Muscle of leg (tissue), 11 donors: Measurements from ENCODE around the gene PLBD1. TPM values are rescaled to one million over a fixed set of nuclear protein-coding genes. Genes with fewer than 3 reads are reported as not detected.

Experiments used
- DNase-seq: peaks from one replicate; pipeline ENCODE4 v3.0.0; 2013
- H3K27ac ChIP-seq: one replicate; pipeline ENCODE4 v1.5.1; 2013; ENCODE audit warnings: mild to moderate bottlenecking, low read length, control low read depth
- H3K27me3 ChIP-seq: one replicate; pipeline ENCODE4 v1.6.1; 2013; ENCODE audit warnings: low read length; ENCODE audit not compliant: control insufficient read depth, insufficient read depth
- H3K36me3 ChIP-seq: one replicate; pipeline ENCODE4 v1.6.1; 2013; ENCODE audit warnings: low read length; ENCODE audit not compliant: control insufficient read depth, insufficient read depth
- H3K4me1 ChIP-seq: one replicate; pipeline ENCODE4 v1.6.1; 2013; ENCODE audit warnings: low read length; ENCODE audit not compliant: control insufficient read depth, insufficient read depth
- H3K4me3 ChIP-seq: one replicate; pipeline ENCODE4 v1.5.1; 2013; ENCODE audit warnings: low read length, control low read depth
- H3K9me3 ChIP-seq: replicated peaks from 2 replicates; pipeline ENCODE4 v1.6.1; 2013; ENCODE audit warnings: low read depth, low read length; ENCODE audit not compliant: control insufficient read depth
- WGBS: methylation state at CpG from one replicate; pipeline ENCODE4 v1.1.5; 2013; ENCODE audit warnings: missing lambda C conversion rate; ENCODE audit not compliant: insufficient coverage; 5-methylcytosine and 5-hydroxymethylcytosine counted together
- polyA plus RNA-seq, 8 donors: library from polyadenylated mRNA; unstranded; fragments of 120-200 nt; gene quantifications; one replicate each; pipeline versions ENCODE4 v1.2.1 to v1.2.3, GENCODE V29; 2013; ENCODE audit warnings: inconsistent platforms in 1 of 8, low replicate concordance in 1 of 8; ENCODE audit not compliant: insufficient read length in 8 of 8, insufficient read depth in 1 of 8
- total RNA-seq: library from RNA; stranded (reverse); fragments of 120-200 nt; gene quantifications from one replicate; pipeline ENCODE4 v1.2.4, GENCODE V29; 2013

Gene PLBD1
- total and polyA plus RNA-seq, 9 donors: 16.0 to 27.2 (median 23.2) TPM

DNA sequence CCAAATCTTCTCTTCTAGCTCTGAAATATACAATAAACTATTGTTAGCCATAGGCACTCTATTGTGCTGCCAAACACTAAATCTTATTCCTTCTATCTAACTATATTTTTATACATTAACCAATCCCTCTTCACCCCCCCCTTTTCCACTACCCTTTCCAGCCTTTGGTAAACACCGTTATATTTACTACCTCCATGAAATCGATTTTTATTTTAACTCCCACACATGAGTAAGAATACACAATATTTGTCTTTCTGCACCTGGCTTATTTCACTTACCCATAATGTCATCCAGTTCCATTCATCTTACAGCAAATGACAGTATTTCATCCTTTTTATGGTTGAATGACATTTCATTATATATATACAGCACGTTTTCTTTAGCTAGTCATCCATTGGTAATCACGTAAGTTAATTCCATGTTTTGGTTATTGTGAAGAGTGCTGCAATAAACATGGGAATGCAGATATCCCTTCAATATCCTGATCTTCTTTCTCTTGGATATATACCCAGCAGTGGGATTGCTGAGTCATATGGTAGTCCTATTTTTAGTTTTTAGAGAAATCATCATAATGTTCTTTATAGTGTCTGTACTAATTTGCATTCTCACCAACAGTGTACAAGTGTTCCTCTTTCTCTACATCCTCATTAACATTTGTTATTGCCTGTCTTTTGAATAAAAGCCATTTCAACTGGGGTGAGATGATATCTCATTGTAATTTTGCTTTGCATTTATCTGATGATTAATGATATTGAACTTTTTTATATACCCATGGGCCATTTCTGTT lies 34.2 kb upstream of the PLBD1 start:
- Histone ChIP-seq H3K4me3 (no peak overlapping the region), H3K27ac (no peak overlapping the region), H3K36me3 (no peaks in the 10 kb centered on the region), H3K9me3 (peaks cover 14% of the 10 kb centered on the region), H3K4me1 (no peaks in the 10 kb centered on the region), H3K27me3 (no peaks in the 10 kb centered on the region)
- no peak for DNase-seq
- WGBS: 83% methylated on average over 2 of the region's 4 CpGs

DNA sequence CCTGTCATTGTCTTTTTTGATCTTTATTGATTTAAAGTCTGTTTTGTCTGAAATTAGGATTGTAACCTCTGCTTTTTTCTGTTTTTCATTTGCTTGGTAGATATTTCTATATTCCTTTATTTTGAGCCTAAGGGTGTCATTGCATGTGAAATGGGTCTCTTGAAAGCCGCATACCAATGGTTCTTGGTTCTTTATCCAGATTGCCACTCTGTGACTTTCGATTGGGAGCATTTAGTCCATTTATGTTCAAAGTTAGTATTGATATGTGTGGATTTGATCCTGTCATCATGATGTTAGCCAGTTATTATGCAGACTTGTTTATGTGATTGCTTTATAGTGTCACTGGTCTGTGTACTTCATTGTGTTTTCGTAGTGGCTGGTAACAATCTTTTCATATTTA lies 29.8 kb upstream of the PLBD1 start:
- Histone ChIP-seq H3K9me3 (peaks cover 7% of the 10 kb centered on the region), H3K27me3 (no peaks in the 10 kb centered on the region), H3K27ac (no peak overlapping the region), H3K4me3 (no peak overlapping the region), H3K36me3 (no peaks in the 10 kb centered on the region), H3K4me1 (no peaks in the 10 kb centered on the region)
- 60% methylated on average over 2 of the region's 3 CpGs for WGBS
- no peak for DNase-seq

DNA sequence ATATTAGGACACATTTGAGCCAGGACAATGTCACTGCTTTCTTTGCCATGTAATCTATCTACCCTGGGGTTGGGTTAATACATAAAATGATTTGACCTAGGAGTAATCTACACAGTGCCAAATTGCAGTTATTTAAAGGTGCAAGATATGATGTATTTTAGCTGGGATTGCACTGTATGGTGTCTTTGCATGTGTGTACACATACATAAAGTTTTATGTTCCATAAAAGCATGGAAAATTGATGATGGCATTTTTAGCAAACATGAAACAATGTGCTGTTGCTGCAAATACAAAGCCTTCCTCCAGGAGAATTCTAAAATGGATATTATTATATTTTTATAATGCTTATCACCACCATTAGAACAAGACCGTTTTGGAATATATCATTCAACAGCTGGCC lies 24.0 kb upstream of the PLBD1 start:
- H3K4me3 ChIP-seq: no peak overlapping the region
- no peaks in the 10 kb centered on the region for H3K27me3 ChIP-seq
- no peaks in the 10 kb centered on the region for H3K36me3 ChIP-seq
- peaks cover 3% of the 10 kb centered on the region for H3K9me3 ChIP-seq
- no peak overlapping the region for H3K27ac ChIP-seq
- no CpG with 5 or more reads among the region's 1 CpG for WGBS
- H3K4me1 ChIP-seq: no peaks in the 10 kb centered on the region
- DNase-seq: no peak

DNA sequence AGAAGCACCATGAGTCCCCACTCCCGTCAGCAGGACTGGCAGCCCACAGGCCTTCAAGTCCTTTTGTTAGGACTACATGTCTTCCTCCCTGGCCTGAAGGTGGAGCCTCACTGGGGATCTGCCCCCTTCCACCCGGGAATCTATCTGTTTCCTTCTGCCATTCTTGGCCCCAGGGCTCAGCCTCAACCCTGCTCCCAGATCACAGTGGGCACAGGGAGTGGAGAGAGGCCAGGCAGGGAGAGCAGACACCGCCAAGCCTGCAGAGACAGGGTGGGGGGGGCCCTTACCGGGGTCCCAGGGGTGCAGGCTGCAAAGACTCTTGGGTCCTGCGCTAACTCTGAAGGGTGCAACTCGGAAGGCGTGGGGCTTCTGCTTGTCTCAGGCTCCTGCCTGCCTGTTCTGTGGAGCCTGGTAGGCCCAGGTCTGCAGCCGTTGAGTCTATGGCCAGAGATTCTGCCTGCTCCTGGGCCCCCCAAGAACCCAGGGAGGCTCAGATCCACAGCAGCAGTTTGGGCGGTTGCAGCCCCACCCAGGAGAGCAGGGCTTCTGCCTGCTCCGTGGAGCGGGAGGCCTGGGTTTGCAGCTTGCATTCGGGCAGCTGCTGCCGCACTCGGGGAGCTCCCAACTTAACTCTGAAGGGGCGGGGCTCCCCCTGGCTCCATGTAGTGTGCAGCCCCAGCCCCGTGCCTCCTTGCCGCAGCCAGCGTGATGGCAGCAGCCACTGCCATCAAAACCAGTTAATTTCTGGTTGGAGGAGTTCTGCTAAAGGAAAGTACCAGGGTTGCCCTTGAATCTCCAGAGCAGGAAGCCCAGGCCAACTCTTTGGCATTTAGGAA lies 21.7 kb upstream of the PLBD1 start:
- Histone ChIP-seq H3K9me3 (no peaks in the 10 kb centered on the region), H3K36me3 (no peaks in the 10 kb centered on the region), H3K27ac (no peak overlapping the region), H3K27me3 (no peaks in the 10 kb centered on the region), H3K4me3 (no peak overlapping the region), H3K4me1 (no peaks in the 10 kb centered on the region)
- WGBS: 84% methylated on average over 15 of the region's 18 CpGs
- DNase-seq: no peak

DNA sequence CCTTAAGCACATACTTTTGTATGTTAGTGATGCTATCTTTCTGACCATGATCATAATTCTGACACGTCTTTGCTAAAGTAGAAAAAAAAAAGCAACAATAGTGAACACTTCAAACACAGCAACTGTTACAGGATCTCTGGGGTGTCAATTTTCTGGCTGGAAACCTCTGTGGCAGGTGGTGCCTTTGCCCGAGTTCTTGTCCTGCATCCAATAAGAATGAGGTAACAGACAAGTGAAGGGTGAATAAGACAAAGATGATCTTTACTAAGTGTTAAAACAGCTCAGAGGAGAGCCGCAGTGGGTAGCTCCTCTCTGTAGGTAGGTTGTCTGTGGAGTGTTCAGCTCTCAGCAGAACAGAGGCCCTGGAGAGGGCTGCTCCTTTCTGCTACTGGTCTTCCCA lies 20.9 kb upstream of the PLBD1 start:
- no peaks in the 10 kb centered on the region for H3K27me3 ChIP-seq
- no peaks in the 10 kb centered on the region for H3K4me1 ChIP-seq
- no peak for DNase-seq
- no peak overlapping the region for H3K4me3 ChIP-seq
- no peak overlapping the region for H3K27ac ChIP-seq
- no CpG with 5 or more reads among the region's 3 CpGs for WGBS
- H3K36me3 ChIP-seq: no peaks in the 10 kb centered on the region
- H3K9me3 ChIP-seq: no peaks in the 10 kb centered on the region

DNA sequence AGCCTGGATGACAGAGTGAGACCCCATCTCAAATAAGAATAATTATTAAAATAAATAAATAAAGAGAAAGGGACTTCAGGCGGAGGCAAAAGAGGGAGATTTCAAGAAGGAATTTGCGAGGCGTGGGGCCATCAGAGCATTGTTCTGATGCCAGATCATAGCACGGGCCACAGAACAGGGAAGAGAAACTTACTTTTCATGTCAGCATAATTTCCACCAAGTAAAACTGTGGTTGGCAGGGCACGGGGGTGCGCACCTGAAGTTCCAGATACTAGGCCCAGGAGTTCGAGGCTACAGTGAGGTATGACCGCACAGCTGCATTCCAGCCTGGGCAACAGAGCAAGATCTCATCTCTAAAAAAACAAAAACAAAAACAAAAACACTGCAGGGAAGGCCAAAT lies 11.0 kb upstream of the PLBD1 start:
- WGBS: 100% methylated on average over 2 of the region's 8 CpGs
- H3K27me3 ChIP-seq: no peaks in the 10 kb centered on the region
- no peak overlapping the region for H3K4me3 ChIP-seq
- H3K27ac ChIP-seq: no peak overlapping the region
- no peaks in the 10 kb centered on the region for H3K36me3 ChIP-seq
- H3K4me1 ChIP-seq: no peaks in the 10 kb centered on the region
- no peaks in the 10 kb centered on the region for H3K9me3 ChIP-seq
- DNase-seq: no peak

DNA sequence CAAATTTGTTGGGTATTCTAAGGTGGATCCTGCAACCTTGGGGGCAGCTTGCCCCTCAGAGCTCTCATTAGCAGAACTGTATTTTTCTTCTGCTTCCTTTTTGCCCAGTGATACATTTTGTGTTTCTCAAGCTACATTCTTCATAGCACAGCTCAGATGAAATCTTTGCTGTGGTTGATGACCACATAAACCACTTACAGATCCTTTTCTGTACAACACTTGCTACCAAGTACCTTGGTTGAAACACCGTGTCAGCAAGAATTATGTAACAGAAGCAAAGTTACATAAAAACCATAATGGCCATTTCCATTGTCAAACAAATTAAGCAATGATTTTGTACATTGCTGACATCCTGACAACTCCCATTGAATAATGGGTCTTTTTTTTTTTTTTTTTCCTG lies 9.7 kb upstream of the PLBD1 start:
- H3K27ac ChIP-seq: no peak overlapping the region
- 100% methylated on average over 1 of the region's 1 CpG for WGBS
- H3K4me3 ChIP-seq: no peak overlapping the region
- no peak for DNase-seq
- H3K36me3 ChIP-seq: no peaks in the 10 kb centered on the region
- H3K27me3 ChIP-seq: no peaks in the 10 kb centered on the region
- no peaks in the 10 kb centered on the region for H3K9me3 ChIP-seq
- H3K4me1 ChIP-seq: no peaks in the 10 kb centered on the region

DNA sequence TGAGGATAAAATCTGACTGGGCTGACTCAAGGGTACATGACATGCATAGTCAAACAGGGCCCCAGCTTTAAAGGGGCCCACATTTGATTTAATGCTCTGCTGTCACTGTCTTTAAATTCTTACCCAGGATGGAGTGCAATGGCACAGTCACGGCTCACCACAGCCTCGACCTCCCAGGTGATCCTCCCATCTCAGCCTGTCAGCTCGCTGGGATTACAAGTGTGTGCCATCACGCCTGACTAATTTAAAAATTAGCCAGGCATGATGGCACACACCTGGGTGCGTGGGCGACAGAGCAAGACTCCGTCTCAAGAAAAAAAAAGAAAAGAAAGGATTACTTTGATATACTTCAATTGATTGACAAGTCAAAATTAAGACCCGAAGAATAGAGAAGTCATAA lies 9.2 kb upstream of the PLBD1 start:
- H3K4me1 ChIP-seq: no peaks in the 10 kb centered on the region

DNA sequence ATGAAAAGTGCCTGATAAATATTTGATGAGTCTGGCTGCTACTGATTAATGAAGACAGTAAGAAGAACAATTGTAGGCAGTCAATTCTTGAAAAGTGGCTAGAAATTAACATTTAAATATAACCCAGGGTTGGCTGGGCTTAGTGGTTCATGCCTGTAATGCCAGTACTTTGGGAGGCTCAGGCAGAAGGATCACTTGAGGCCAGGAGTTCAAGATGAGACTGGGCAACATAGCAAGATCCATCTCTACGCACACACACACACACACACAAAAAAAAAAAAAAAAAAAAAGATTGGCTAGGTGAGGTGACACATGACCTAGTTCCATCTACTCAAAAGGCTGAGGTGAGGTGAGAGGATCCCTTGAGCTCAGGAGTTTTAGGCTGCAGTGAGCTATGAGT lies 7.9 kb upstream of the PLBD1 start:
- H3K27me3 ChIP-seq: no peaks in the 10 kb centered on the region
- H3K27ac ChIP-seq: no peak overlapping the region
- H3K36me3 ChIP-seq: no peaks in the 10 kb centered on the region
- no CpG with 5 or more reads among the region's 1 CpG for WGBS
- H3K4me1 ChIP-seq: no peaks in the 10 kb centered on the region
- no peak overlapping the region for H3K4me3 ChIP-seq
- no peaks in the 10 kb centered on the region for H3K9me3 ChIP-seq
- no peak for DNase-seq

More for the DNA sequence above, 9.2 kb upstream of the PLBD1 start:
- Histone ChIP-seq H3K27ac (no peak overlapping the region), H3K9me3 (no peaks in the 10 kb centered on the region), H3K27me3 (no peaks in the 10 kb centered on the region), H3K36me3 (no peaks in the 10 kb centered on the region), H3K4me3 (no peak overlapping the region)
- 70% methylated on average over 2 of the region's 8 CpGs for WGBS
- no peak for DNase-seq

DNA sequence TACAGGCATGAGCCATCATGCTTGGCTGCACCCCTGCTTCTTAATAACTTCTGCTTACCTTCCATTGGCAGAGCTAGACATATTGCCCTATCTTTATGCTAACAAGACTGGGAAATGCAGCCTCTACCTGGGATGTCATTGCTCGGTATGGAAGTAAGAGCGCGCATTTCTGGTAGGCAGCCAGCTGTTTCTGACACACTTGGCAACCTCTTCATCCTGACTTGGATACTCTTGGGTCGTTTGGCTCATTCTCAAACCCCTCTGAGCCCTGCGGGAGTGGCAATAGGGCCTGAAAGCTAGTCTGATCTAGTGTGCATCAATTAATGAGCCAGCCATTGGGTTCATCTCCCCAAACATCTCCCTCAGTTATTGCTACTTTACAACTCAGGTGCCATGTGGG lies 5.4 kb upstream of the PLBD1 start:
- Histone ChIP-seq H3K9me3 (no peaks in the 10 kb centered on the region), H3K4me1 (peaks cover 3% of the 10 kb centered on the region), H3K27me3 (no peaks in the 10 kb centered on the region), H3K4me3 (no peak overlapping the region), H3K27ac (no peak overlapping the region), H3K36me3 (no peaks in the 10 kb centered on the region)
- 88% methylated on average over 3 of the region's 5 CpGs for WGBS
- no peak for DNase-seq
